GM19328 (cell line): Measurements from ENCODE around the gene SLIRP.
"Not testable (repeated sequence)": the region's sequence is repeated elsewhere in the genome, so short reads cannot be mapped to it uniquely, and the experiment has no call there.

Experiments
- ATAC-seq: cut with Tn5 transposase; IDR thresholded peaks from one replicate; pipeline ENCODE4 v1.9.1; 2021; ENCODE audit warnings: mild to moderate bottlenecking, moderate library complexity; ENCODE audit not compliant: unreplicated experiment

The SLIRP gene

DNA sequence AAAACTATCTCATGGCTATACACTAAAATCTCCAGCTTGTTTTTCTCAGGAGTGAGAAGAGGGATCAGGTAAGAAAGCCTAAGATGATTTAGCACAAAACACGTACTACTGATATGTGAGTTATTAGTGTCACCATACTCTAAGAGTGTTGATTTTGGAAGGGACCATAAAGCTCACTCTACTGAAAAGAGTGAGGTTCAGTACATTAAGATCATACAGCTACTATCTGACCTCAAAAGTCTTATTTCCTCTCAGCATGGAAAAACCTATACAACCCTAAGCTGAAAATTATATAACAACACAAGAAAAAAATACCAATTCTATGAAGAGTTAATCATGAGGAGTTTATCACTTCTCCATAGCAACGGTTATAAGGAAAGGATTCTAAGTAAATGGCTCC is 33.5 kb downstream of the SLIRP start:
- ATAC-seq, result no peak

DNA sequence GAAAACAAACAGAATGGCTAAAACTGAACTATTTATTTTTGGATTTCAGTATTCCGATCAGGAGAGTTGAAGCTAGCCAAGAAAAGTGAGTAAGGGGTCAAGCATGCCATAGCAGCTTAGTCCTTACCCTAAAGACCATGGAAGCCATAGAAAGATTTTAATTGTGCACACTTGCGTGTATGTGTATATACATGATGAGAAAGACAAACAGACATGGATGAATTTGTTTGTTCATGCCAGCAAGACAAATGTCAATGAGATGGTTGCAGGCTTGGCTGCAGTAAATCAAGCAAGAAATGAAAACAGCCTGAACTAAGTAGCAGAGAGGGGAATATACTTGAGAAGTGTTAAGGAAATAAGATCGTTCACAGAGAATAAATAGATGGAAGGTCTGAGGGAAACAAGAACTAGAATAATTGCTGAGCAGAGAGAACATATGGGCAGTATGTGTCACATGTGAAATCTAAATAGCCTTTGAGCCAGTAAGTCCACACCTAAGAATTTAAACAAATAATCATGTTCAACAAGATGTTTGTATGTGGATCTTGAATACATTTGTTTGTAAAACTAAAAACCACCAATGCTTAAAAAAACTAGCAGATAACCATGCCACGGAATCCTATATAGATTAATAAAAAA is 38.3 kb downstream of the SLIRP start:
- no peak for ATAC-seq

DNA sequence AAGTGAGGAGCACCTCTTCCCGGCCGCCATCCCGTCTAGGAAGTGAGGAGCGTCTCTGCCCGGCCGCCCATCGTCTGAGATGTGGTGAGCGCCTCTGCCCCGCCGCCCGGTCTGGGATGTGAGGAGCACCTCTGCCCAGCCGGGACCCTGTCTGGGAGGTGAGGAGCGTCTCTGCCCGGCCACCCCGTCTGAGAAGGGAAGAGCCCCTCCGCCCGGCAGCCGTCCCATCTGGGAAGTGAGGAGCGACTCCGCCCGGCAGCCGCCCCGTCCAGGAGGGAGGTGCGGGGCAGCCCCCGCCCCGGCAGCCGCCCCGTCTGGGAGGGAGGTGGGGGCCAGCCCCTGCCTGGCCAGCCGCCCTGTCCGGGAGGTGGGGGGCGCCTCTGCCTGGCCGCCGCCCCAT is 39.5 kb downstream of the SLIRP start:
- not testable (repeated sequence) for ATAC-seq

DNA sequence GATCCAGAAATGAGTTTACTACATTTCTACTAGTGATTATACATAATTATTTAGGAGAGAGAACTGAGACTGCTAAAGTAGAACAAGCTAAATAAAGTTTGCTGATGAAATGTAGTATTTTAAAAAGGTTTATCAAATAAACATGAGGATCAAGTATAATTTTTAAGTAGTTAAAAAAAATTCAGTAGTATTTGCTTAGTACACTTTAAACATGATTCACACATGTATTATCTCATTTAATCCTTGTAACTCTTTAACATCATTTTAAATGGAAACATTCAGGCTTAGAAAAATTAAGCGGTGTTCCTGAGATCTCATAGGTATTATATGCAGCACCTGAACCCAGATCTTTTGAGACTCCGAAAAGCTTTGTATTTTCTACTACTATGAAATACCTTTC is 44.4 kb downstream of the SLIRP start:
- no peak for ATAC-seq

- no peak for ATAC-seq
These were observed 45.1 kb downstream of the SLIRP start for GRCh38 chr14:77752799-77753516.

- peak; percentile 95 for ATAC-seq
These were observed 52.7 kb downstream of the SLIRP start, which contains the start of gene SNW1 for GRCh38 chr14:77760381-77761204. Gene SNW1, minus strand, starts transcription at chr14:77761156. Its CDS starts 29 bp downstream, at chr14:77761127.

- ATAC-seq, result peak; percentile 27
These were observed 53.5 kb downstream of the SLIRP start for GRCh38 chr14:77761205-77761931.

- ATAC-seq, result no peak
These were observed 55.4 kb downstream of the SLIRP start for GRCh38 chr14:77763316-77763715.

GRCh38 chr14:77763978-77764377 is 56.1 kb downstream of the SLIRP start:
- no peak for ATAC-seq
